HUES64 (cell line): ENCODE results near the gene CA5A.
"Not testable (repeated sequence)": the region's sequence is repeated elsewhere in the genome, so short reads cannot be mapped to it uniquely, and the experiment has no call there.

ENCODE experiments used
- H3K27ac ChIP-seq: 2 replicates; pipeline ENCODE4 v1.7.0; 2013; ENCODE audit warnings: low read depth, low read length, inconsistent platforms
- H3K27me3 ChIP-seq: 2 replicates; pipeline ENCODE4 v1.6.1; 2013; ENCODE audit warnings: mild to moderate bottlenecking, low read length; ENCODE audit not compliant: insufficient read depth
- H3K36me3 ChIP-seq: 2 replicates; pipeline ENCODE4 v1.6.1; 2013; ENCODE audit warnings: mild to moderate bottlenecking, low read length; ENCODE audit not compliant: insufficient read depth
- H3K4me1 ChIP-seq: 2 replicates; pipeline ENCODE4 v1.6.1; 2013; ENCODE audit warnings: mild to moderate bottlenecking, low read length, moderate library complexity; ENCODE audit not compliant: insufficient read depth
- H3K4me3 ChIP-seq: 2 replicates; pipeline ENCODE4 v1.5.1; 2013; ENCODE audit warnings: mild to moderate bottlenecking, low read length, moderate library complexity
- H3K9ac ChIP-seq: 2 replicates; pipeline ENCODE4 v1.6.1; 2013; ENCODE audit warnings: mild to moderate bottlenecking, low read depth, low read length
- H3K9me3 ChIP-seq: 2 replicates; pipeline ENCODE4 v1.6.1; 2013; ENCODE audit warnings: low read depth, low read length; ENCODE audit not compliant: insufficient read depth
- WGBS: fragments of 150-250, 120-280 bp; methylation state at CpG from one replicate; pipeline ENCODE4 v1.1.7; 2013; ENCODE audit warnings: missing lambda C conversion rate; 5-methylcytosine and 5-hydroxymethylcytosine counted together

CA5A gene

GRCh38 chr16:87882436-87883019 lies 53.8 kb downstream of the CA5A start:
- H3K4me1 ChIP-seq, result peaks cover 5% of the 10 kb centered on the region; the same call in 1 of the 2 replicates
- WGBS, result 93% methylated on average over 28 of the region's 29 CpGs
- no peak overlapping the region for H3K27ac ChIP-seq
- no peaks in the 10 kb centered on the region for H3K9me3 ChIP-seq
- no peaks in the 10 kb centered on the region for H3K27me3 ChIP-seq
- H3K9ac ChIP-seq, result no peak overlapping the region
- H3K36me3 ChIP-seq, result no peaks in the 10 kb centered on the region
- H3K4me3 ChIP-seq, result no peak overlapping the region

- Histone ChIP-seq H3K4me3 (no peak overlapping the region), H3K4me1 (peaks cover 5% of the 10 kb centered on the region; the same call in 1 of the 2 replicates), H3K36me3 (no peaks in the 10 kb centered on the region), H3K9ac (no peak overlapping the region), H3K27ac (no peak overlapping the region), H3K9me3 (no peaks in the 10 kb centered on the region), H3K27me3 (no peaks in the 10 kb centered on the region)
- whole genome bisulfite sequencing, result 56% methylated on average over 20 of the region's 24 CpGs
These were observed 54.8 kb downstream of the CA5A start for GRCh38 chr16:87881324-87882200.

- H3K27me3 ChIP-seq, result no peaks in the 10 kb centered on the region
- H3K36me3 ChIP-seq, result no peaks in the 10 kb centered on the region
- H3K4me3 ChIP-seq, result no peak overlapping the region
- H3K27ac ChIP-seq, result no peak overlapping the region
- 78% methylated on average over 17 of the region's 17 CpGs for WGBS
- H3K9ac ChIP-seq, result no peak overlapping the region
- H3K9me3 ChIP-seq, result no peaks in the 10 kb centered on the region
- H3K4me1 ChIP-seq, result peaks cover 6% of the 10 kb centered on the region
These were observed 56.1 kb downstream of the CA5A start for GRCh38 chr16:87880117-87880696.

GRCh38 chr16:87879411-87880013 lies 56.8 kb downstream of the CA5A start:
- H3K4me1 ChIP-seq, result peaks cover 12% of the 10 kb centered on the region
- H3K9me3 ChIP-seq, H3K27ac ChIP-seq, H3K27me3 ChIP-seq, H3K4me3 ChIP-seq, H3K9ac ChIP-seq, H3K36me3 ChIP-seq: not testable (repeated sequence)
- WGBS, result 94% methylated on average over 5 of the region's 5 CpGs

- Histone ChIP-seq H3K27me3 (no peaks in the 10 kb centered on the region), H3K4me3 (no peak overlapping the region), H3K9me3 (no peaks in the 10 kb centered on the region), H3K4me1 (peaks cover 16% of the 10 kb centered on the region), H3K36me3 (no peaks in the 10 kb centered on the region), H3K9ac (no peak overlapping the region), H3K27ac (no peak overlapping the region)
- WGBS, result 41% methylated on average over 5 of the region's 5 CpGs
These were observed 57.6 kb downstream of the CA5A start for GRCh38 chr16:87878704-87879103.

GRCh38 chr16:87877942-87878507 lies 58.3 kb downstream of the CA5A start:
- H3K27me3 ChIP-seq, result no peaks in the 10 kb centered on the region
- H3K4me3 ChIP-seq, result no peak overlapping the region
- WGBS, result 86% methylated on average over 19 of the region's 19 CpGs
- no peak overlapping the region for H3K27ac ChIP-seq
- peaks cover 16% of the 10 kb centered on the region for H3K4me1 ChIP-seq
- H3K9me3 ChIP-seq, result no peaks in the 10 kb centered on the region
- H3K36me3 ChIP-seq, result no peaks in the 10 kb centered on the region
- no peak overlapping the region for H3K9ac ChIP-seq

GRCh38 chr16:87874639-87875427 lies 61.5 kb downstream of the CA5A start:
- Histone ChIP-seq H3K27me3 (peaks cover 4% of the 10 kb centered on the region; the same call in 1 of the 2 replicates), H3K36me3 (no peaks in the 10 kb centered on the region), H3K4me3 (peak overlapping the region; percentile 3; the same call in 1 of the 2 replicates), H3K9ac (peak overlapping the region; percentile 41; the same call in 1 of the 2 replicates), H3K9me3 (no peaks in the 10 kb centered on the region), H3K27ac (peak overlapping the region; percentile 94; the same call in 1 of the 2 replicates), H3K4me1 (peaks cover 28% of the 10 kb centered on the region)
- WGBS, result 9% methylated on average over 24 of the region's 24 CpGs

GRCh38 chr16:87870418-87871291 lies 65.7 kb downstream of the CA5A start:
- 8% methylated on average over 21 of the region's 24 CpGs for WGBS
- peak overlapping the region; percentile 26; the same call in 1 of the 2 replicates for H3K4me3 ChIP-seq
- H3K36me3 ChIP-seq, H3K9me3 ChIP-seq: not testable (repeated sequence)
- peak overlapping the region; percentile 76 for H3K9ac ChIP-seq
- H3K27me3 ChIP-seq, result peaks cover 38% of the 10 kb centered on the region
- peaks cover 28% of the 10 kb centered on the region for H3K4me1 ChIP-seq
- peak overlapping the region; percentile 93 for H3K27ac ChIP-seq

- peaks cover 43% of the 10 kb centered on the region for H3K27me3 ChIP-seq
- peak overlapping the region; percentile 76; the same call in 1 of the 2 replicates for H3K9ac ChIP-seq
- H3K4me3 ChIP-seq, result peak overlapping the region; percentile 26; the same call in 1 of the 2 replicates
- H3K27ac ChIP-seq, result peak overlapping the region; percentile 81; the same call in 1 of the 2 replicates
- peaks cover 25% of the 10 kb centered on the region for H3K4me1 ChIP-seq
- WGBS, result 14% methylated on average over 18 of the region's 18 CpGs
- H3K36me3 ChIP-seq, result peaks cover 10% of the 10 kb centered on the region; the same call in 1 of the 2 replicates
- not testable (repeated sequence) for H3K9me3 ChIP-seq
These were observed 66.4 kb downstream of the CA5A start for GRCh38 chr16:87869879-87870417.
